ENCODE measurements around the gene SPRR2B.
"Not testable (repeated sequence)": the region's sequence is repeated elsewhere in the genome, so short reads cannot be mapped to it uniquely, and the experiment has no call there.

Gene SPRR2B

GRCh38 chr1:153071511-153071910 lies at the start of gene SPRR2B:
SPRR2B (minus strand) TSS chr1:153071611; CDS start chr1:153070839, 772 bp downstream.
- in situ Hi-C loops (cut with MboI; ENCODE audit: low sequenced_read_pairs) = no loop called here

- in situ Hi-C loops (cut with MboI; ENCODE audit: low sequenced_read_pairs) = no loop called here
Observed at GRCh38 chr1:153120945-153121344, 49.5 kb upstream of the SPRR2B start.

DNA sequence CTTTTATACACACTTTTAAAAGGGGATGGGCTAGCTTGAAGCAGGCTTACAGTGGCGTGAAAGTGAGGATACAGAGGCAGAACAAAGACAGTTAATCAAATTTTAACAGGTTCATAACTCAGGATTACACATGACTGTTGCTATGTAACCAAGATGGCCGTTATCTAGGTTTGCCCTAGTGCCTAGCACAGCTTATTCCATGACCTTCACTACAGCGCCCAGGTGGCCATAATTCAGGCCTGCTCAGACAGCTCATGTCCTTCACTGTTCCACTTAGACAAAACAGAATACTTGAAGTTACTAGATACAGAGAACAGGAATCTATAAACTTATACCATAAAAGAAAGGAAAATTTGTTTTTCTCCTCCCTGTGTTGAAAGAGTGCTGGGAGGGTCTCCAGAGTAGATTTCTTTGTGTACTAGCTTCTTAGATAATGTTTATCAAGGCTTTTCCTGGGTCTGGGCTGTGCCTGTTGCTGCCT lies 48.1 kb upstream of the SPRR2B start:
- in situ Hi-C loops (cut with MboI; ENCODE audit: low sequenced_read_pairs) = no loop called here

- in situ Hi-C loops (cut with MboI; ENCODE audit: low sequenced_read_pairs) = not testable (repeated sequence)
Observed at GRCh38 chr1:153115264-153115663, 43.9 kb upstream of the SPRR2B start.

GRCh38 chr1:153113416-153113815 lies 42.0 kb upstream of the SPRR2B start, which contains the start of gene SPRR2F:
SPRR2F (minus strand) TSS chr1:153113516; CDS start chr1:153112733, 783 bp downstream.
- in situ Hi-C loops (cut with MboI; ENCODE audit: low sequenced_read_pairs) = no loop called here

DNA sequence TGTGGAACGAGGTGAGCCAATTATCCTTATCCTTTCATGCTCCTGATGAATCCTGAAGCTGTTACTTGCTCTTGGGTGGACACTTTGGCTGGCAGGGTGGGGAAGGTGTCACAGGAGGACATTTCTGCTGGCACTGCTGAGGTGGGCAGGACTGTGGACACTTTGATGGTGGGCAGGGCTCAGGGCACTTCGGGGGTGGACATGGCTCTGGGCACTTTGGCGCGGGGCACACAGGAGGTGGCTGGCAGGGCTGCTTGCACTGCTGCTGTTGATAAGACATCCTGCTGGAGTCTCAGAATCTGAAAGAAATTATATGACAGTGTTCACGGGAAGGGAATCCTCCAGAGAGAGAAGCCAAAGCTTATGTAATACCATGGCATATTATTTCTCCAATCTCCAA lies 41.0 kb upstream of the SPRR2B start:
- in situ Hi-C loops (cut with MboI; ENCODE audit: low sequenced_read_pairs) = not testable (repeated sequence)

GRCh38 chr1:153100245-153100644 lies 28.8 kb upstream of the SPRR2B start:
- in situ Hi-C loops (cut with MboI; ENCODE audit: low sequenced_read_pairs) = no loop called here

DNA sequence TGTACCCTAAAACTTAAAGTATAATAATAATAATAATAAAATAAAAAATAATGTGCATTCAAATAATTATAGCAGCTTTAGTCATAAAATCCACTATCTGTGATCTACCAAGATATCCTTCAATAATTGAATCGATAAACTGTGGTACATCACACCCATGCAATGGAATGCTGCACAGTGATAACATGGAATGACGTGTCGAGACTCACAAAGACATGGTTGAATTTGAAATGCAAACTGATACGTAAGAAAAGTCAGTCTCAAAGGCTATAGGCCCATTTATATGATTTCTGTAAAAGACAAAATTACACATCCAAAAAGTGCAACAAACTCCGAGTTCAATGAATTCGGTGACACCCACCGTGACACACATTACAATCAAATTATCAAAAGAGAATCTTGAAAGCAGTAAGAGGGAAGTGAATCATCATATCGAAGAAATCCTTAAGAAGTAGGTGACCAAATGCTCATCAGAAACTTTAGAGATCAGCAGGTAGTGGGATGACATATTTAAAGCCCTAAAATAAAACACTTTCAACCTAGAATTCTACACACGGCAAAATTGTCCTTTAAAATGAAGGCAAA lies 28.1 kb upstream of the SPRR2B start:
- in situ Hi-C loops (cut with MboI; ENCODE audit: low sequenced_read_pairs) = no loop called here

DNA sequence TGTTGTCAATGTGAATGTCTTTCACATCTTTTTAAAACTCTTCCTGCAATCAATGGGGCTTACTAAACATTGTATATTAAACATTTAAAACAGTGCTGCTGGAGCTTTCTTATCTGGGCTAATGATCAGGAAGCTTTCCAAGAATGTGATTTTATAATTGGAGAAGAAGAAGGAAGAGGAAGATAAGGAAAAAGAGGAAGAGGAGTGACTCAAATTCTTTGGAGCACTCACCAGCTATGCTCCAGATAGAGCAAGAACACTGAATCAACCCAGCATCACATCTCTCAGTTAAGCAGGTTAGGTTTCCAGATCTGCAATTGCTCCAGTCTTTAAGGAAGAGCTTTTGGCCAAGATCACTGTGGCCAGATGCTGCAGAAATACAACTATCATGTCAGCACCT lies 24.4 kb upstream of the SPRR2B start:
- in situ Hi-C loops (cut with MboI; ENCODE audit: low sequenced_read_pairs) = no loop called here

GRCh38 chr1:153094426-153094825 lies 23.0 kb upstream of the SPRR2B start, which contains the start of gene SPRR2E:
SPRR2E (minus strand) TSS chr1:153094526; CDS start chr1:153093751, 775 bp downstream.
- in situ Hi-C loops (cut with MboI; ENCODE audit: low sequenced_read_pairs) = no loop called here

DNA sequence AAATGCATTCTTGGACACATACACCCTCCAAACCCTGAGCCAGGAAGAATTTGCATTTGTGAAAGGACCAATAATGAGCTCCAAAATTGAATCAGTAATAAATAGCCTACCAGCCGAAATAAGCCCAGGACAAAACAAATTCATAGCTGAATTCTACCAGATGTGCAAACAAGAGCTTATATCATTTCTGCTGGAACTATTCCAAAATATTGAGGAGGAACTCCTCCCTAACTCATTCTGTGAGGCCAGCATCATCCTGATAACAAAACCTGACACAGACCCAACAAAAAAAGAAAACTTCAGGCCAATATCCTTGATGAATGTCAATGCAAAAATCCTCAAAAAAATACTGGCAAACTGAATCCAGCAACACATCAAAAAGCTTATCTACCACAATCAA lies 16.2 kb upstream of the SPRR2B start:
- in situ Hi-C loops (cut with MboI; ENCODE audit: low sequenced_read_pairs) = no loop called here

DNA sequence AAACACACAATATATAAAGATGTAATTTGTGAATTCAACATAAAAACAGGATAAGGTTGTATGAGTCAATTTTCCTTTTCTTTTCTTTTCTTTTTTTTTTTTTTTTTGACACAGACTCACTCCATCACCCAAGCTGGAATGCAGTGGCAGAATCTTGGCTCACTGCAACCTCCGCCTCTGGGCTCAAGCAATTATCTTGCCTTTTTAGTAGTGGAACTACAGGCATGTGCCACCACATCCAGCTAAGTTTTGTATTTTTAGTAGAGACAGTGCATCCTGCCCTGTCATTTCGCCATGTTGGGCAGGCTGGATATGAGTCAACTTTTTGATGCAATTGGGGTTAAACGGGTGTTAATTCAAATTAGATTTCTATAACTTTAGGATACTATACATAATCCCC lies 10.3 kb upstream of the SPRR2B start:
- in situ Hi-C loops (cut with MboI; ENCODE audit: low sequenced_read_pairs) = no loop called here

- in situ Hi-C loops (cut with MboI; ENCODE audit: low sequenced_read_pairs) = no loop called here
Observed at GRCh38 chr1:153072806-153073726, 1.7 kb upstream of the SPRR2B start.

DNA sequence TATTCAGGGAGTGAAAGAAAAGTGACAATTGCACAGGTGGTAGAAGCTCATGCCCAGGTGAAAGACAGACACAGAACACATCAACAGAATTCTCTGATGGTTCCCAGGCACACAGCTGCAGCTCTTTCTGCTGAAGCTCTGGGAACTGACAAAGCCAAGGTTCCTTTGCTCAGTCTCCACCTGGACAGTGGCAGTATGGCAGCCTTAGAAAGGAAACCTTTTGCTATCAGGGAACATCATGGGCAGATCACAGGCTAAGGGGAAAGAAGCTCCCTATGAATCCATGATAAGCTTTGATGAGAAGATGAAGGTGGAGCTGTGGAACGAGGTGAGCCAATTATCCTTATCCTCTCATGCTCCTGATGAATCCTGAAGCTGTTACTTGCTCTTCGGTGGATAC lies 1.2 kb downstream of the SPRR2B start:
- in situ Hi-C loops (cut with MboI; ENCODE audit: low sequenced_read_pairs) = no loop called here

DNA sequence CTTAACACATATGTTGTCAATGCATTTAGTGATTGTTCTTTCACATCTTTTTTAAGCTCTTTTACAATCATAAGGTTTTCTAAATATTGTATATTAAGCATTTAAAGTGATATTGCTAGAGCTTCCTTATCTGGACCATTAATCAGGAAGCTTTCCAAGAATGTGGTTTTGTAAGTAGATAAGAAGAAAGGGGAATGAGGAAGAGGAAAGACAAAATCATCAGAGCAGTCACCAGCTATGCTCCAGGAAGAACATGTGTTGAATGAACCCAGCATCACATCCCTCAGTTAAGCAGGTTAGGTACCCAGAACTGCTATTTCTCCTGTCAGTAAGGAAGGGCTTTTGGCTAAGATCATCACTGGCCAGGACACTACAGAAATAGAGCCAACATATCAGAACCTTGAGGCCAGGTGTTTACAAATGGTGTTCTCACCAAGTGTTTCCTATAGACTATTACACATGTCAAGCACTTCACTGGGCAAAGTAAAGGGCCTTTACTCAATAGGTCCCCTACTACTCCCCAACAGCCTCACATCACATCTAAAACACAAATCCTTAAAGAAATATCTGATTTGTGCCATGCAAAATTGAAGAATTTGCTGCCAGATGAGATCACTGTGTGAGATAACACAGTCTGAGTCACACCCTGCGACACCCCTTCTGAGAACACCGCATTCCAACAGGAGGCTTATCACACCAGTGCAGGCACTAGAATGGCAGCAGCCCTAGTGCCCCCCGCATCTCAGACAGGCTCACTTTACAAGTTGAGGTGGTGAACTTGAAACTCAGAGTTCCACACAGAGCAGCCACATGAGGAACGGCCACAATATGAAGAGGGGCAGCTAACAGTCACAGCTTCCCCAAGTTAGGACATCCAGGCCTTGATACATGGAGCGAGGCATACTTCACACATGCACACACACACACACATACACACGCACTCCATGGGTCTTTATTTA lies 12.3 kb downstream of the SPRR2B start:
- in situ Hi-C loops (cut with MboI; ENCODE audit: low sequenced_read_pairs) = no loop called here

- in situ Hi-C loops (cut with MboI; ENCODE audit: low sequenced_read_pairs) = no loop called here
Observed at GRCh38 chr1:153058154-153058553, 13.3 kb downstream of the SPRR2B start.

DNA sequence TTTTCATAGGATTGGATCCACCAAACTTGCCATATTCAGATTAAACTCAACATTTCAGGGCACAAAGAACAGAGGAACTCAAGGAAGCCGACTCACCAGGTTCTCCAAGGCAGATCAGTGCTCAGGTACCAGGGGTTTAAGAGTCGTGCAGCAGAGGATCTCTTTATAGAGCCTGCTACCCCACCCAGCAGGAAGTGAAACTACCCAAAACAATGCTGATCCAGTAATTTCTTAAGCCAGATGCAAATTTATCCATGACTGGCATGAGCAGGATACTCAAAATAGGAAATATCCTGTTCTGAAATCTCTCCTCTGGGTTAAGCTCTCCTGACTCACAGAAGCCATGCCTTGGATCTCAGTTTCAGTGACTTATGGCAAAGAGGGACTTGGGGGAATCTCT lies 14.0 kb downstream of the SPRR2B start, which contains the start of gene SPRR2A:
Gene SPRR2A (minus strand): TSS at position 138 of the 400 bp plus-strand sequence. CDS start 777 bp downstream, outside the sequence.
- in situ Hi-C loops (cut with MboI; ENCODE audit: low sequenced_read_pairs) = no loop called here

GRCh38 chr1:153056111-153056510 lies 15.3 kb downstream of the SPRR2B start:
- in situ Hi-C loops (cut with MboI; ENCODE audit: low sequenced_read_pairs) = not testable (repeated sequence)

DNA sequence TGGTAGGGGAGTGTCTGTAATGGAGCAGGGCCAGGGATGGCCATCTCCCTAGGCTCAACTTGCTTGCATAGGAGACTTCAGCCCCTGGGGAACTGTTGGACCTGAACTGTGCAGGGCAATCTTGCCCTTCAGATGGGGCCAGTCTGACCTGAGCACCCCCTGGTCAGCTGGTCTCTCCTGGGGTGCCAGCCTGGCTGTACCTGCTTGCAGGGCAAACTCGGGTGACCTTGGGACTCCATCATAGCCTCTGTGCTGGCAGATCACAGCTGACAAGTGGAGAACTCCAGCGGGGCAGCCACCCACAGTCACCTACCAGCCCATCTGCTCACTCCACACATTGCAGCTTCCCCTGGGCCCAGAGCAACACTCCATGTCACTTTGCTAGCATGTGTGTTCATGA lies 22.2 kb downstream of the SPRR2B start:
- in situ Hi-C loops (cut with MboI; ENCODE audit: low sequenced_read_pairs) = no loop called here

DNA sequence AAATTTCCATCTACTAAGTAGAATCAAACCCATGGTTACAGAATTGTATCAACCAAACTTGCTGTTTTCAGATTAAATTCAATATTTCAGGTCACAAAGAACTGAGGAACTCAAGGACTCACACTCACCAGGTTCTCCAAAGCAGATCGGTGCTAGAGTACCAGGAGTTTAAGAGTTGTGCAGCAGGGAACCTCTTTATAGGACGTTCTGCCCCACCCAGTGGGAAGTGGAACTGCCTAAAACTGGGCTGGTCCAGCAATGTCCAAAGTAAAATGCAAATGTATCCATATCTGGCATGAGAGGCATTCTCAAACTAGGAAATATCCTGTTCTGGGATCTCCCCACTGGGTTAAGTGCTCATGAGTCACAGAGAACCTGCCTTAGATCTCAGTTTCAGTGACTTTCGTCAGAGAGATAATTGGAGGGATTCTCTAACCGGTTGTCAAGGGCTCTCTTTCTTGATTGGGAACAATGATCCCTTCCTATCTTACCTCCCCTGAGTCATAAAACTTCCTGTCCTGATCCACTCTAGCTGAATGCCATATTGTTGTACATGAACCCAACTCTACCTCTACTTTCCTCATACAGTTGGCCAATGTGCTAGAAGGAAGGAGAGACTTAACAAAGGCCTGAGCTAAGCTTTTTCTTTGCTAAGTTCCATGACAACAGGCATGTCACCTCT lies 30.3 kb downstream of the SPRR2B start, which contains the start of gene SPRR2D:
Gene SPRR2D (minus strand): TSS at position 171 of the 682 bp plus-strand sequence. CDS start 774 bp downstream, outside the sequence.
- in situ Hi-C loops (cut with MboI; ENCODE audit: low sequenced_read_pairs) = no loop called here

Measured in HL-60/S4 (cell line).